ENCODE data around the gene MICALL1.

DNA sequence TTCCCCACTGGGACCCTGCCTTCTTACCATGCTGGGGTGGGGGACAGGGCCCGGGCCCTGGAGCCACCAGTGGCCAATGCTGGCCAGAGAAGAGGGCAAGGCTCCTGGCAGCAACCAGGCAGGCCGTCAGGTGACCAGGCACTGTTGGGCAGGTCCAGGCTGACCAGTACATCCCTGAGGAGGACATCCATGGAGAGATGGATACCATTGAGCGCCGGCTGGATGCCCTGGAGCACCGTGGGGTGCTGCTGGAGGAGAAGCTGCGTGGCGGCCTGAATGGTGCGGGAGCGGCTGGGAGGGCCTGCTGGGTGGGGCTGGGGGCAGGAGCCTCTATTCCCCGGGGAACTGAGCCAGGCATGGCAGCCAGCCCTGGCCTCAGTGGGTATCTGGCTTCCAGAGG lies 26.3 kb downstream of the MICALL1 start:
- TF ChIP-seq, protein P1, sequence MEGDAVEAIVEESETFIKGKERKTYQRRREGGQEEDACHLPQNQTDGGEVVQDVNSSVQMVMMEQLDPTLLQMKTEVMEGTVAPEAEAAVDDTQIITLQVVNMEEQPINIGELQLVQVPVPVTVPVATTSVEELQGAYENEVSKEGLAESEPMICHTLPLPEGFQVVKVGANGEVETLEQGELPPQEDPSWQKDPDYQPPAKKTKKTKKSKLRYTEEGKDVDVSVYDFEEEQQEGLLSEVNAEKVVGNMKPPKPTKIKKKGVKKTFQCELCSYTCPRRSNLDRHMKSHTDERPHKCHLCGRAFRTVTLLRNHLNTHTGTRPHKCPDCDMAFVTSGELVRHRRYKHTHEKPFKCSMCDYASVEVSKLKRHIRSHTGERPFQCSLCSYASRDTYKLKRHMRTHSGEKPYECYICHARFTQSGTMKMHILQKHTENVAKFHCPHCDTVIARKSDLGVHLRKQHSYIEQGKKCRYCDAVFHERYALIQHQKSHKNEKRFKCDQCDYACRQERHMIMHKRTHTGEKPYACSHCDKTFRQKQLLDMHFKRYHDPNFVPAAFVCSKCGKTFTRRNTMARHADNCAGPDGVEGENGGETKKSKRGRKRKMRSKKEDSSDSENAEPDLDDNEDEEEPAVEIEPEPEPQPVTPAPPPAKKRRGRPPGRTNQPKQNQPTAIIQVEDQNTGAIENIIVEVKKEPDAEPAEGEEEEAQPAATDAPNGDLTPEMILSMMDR (IDR thresholded peaks at IDR 0.05) = no peak
- TF ChIP-seq CEBPB (IDR thresholded peaks at IDR 0.05) = no peak
- TF ChIP-seq, protein P2, sequence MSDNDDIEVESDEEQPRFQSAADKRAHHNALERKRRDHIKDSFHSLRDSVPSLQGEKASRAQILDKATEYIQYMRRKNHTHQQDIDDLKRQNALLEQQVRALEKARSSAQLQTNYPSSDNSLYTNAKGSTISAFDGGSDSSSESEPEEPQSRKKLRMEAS (IDR thresholded peaks at IDR 0.05) = no peak
- TF ChIP-seq PHF8 (IDR thresholded peaks at IDR 0.05; ENCODE audit: borderline replicate concordance, low read depth) = no peak
- no peak for TF ChIP-seq CHD2 (IDR thresholded peaks at IDR 0.05; ENCODE audit: low read length, partially characterized antibody)
- TF ChIP-seq SMC3 (IDR thresholded peaks at IDR 0.05) = no peak
- TF ChIP-seq POLR2A (IDR thresholded peaks at IDR 0.05; ENCODE audit: low read length) = no peak
- TF ChIP-seq POLR2AphosphoS2 (conservative IDR thresholded peaks at IDR 0.05; ENCODE audit: low read length) = no peak
- no peak for TF ChIP-seq EHMT2 (IDR thresholded peaks at IDR 0.05; ENCODE audit: low read depth)
- TF ChIP-seq, protein P3, sequence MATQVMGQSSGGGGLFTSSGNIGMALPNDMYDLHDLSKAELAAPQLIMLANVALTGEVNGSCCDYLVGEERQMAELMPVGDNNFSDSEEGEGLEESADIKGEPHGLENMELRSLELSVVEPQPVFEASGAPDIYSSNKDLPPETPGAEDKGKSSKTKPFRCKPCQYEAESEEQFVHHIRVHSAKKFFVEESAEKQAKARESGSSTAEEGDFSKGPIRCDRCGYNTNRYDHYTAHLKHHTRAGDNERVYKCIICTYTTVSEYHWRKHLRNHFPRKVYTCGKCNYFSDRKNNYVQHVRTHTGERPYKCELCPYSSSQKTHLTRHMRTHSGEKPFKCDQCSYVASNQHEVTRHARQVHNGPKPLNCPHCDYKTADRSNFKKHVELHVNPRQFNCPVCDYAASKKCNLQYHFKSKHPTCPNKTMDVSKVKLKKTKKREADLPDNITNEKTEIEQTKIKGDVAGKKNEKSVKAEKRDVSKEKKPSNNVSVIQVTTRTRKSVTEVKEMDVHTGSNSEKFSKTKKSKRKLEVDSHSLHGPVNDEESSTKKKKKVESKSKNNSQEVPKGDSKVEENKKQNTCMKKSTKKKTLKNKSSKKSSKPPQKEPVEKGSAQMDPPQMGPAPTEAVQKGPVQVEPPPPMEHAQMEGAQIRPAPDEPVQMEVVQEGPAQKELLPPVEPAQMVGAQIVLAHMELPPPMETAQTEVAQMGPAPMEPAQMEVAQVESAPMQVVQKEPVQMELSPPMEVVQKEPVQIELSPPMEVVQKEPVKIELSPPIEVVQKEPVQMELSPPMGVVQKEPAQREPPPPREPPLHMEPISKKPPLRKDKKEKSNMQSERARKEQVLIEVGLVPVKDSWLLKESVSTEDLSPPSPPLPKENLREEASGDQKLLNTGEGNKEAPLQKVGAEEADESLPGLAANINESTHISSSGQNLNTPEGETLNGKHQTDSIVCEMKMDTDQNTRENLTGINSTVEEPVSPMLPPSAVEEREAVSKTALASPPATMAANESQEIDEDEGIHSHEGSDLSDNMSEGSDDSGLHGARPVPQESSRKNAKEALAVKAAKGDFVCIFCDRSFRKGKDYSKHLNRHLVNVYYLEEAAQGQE (IDR thresholded peaks at IDR 0.05) = no peak
- TF ChIP-seq JUNB (IDR thresholded peaks at IDR 0.05) = no peak

Measured in A549 (cell line).